ENCODE measurements around the gene CD164L2. TPM values are rescaled to one million over a fixed set of nuclear protein-coding genes. Genes with fewer than 3 reads are reported as not detected.

CD164L2 gene
- total and polyA plus RNA-seq, 7 donors = not detected

DNA sequence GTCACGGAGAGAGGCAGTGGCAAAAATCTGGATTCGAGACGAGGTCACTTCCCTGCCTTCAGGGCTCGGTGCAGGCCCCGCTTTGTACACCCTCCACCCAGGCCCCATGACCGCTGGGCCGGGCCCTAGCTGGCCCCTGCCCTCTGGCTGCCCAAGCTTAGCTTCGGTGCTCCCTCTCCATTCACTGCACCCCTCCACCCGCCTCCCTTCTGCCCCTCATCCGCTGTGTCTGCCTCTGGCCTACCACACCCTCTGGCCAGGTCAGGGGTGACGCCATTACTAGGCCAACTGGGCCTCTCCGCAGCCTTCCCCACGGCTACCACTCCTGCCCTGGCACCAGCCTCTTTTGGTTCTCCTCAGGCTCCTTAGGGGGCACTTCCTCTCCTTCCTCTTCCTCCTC is 528 bp upstream of the CD164L2 start:
- TF ChIP-seq, protein P1, sequence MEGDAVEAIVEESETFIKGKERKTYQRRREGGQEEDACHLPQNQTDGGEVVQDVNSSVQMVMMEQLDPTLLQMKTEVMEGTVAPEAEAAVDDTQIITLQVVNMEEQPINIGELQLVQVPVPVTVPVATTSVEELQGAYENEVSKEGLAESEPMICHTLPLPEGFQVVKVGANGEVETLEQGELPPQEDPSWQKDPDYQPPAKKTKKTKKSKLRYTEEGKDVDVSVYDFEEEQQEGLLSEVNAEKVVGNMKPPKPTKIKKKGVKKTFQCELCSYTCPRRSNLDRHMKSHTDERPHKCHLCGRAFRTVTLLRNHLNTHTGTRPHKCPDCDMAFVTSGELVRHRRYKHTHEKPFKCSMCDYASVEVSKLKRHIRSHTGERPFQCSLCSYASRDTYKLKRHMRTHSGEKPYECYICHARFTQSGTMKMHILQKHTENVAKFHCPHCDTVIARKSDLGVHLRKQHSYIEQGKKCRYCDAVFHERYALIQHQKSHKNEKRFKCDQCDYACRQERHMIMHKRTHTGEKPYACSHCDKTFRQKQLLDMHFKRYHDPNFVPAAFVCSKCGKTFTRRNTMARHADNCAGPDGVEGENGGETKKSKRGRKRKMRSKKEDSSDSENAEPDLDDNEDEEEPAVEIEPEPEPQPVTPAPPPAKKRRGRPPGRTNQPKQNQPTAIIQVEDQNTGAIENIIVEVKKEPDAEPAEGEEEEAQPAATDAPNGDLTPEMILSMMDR (IDR thresholded peaks at IDR 0.05) = no peak
- no peaks in the 10 kb centered on the region for H3K27me3 ChIP-seq (ENCODE audit: insufficient read depth in 3 of 3, low read length in 2 of 3)
- 91 to 92% (median 92%) methylated on average over 13 of the region's 13 CpGs for WGBS, 3 donors
- DNase-seq = no peak
- no peak for ATAC-seq
- H3K36me3 ChIP-seq (ENCODE audit: insufficient read depth in 1 of 2, low read depth in 1 of 2) = no peaks in the 10 kb centered on the region
- intact Hi-C loops (cut with DNase I) = loop anchor here in 1 of 2 donors (10.0 kb wide), 1 partner anchor 279 kb away; no protein-coding TSS in a partner anchor
- no peak overlapping the region for H3K27ac ChIP-seq
- H3K4me3 ChIP-seq = no peak overlapping the region
- no peaks in the 10 kb centered on the region for H3K9me3 ChIP-seq
- peaks cover 8% of the 10 kb centered on the region for H3K4me1 ChIP-seq

DNA sequence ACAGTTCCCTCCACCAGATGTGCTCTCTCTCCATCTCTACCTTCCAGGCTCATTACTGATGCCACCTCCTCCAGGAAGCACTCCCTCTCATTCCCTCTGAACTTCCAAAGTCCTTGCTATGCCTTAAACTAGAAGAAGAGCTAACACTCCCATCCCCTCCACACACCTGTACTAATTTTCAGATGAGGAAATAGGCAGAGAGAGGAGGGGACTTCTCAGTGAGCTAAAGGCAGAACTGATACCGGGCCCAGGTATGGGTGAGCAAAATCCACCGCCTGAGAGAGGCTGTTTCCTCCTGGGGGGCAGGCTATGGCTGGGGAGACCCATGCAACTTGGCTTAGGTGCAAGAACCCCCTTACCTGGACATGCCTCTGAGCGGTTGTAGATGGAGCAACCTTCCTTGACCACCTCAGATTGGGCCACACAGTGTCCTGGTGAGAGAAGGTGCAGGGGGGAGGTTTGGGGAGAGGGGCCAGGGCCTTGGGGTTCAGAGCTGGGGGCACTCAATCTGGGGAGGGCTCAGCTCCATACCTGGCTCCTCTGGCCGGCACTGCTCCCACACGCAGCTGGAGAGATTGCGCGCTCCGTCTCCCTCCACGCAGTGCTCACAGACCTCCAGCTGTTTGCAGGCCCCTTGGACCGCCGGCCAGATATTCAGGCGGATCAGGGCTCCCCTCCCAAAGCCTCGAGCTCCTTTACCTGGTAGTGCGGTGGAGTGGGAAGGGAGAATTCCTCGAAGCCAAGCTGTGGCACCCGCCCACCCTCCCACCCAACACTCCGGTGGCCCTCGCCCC is 967 bp downstream of the CD164L2 start:
- DNase-seq (no peak), ATAC-seq (no peak)
- H3K27me3 ChIP-seq (ENCODE audit: insufficient read depth in 3 of 3, low read length in 2 of 3) = no peaks in the 10 kb centered on the region
- TF ChIP-seq, protein P1 (IDR thresholded peaks at IDR 0.05) = no peak
- H3K9me3 ChIP-seq = no peaks in the 10 kb centered on the region
- intact Hi-C loops (cut with DNase I) = loop anchor here in 1 of 2 donors (10.0 kb wide), 1 partner anchor 277 kb away; no protein-coding TSS in a partner anchor
- H3K4me3 ChIP-seq = no peak overlapping the region
- peaks cover 8% of the 10 kb centered on the region for H3K4me1 ChIP-seq
- WGBS, 3 donors = 74 to 79% (median 77%) methylated on average over 14 to 18 of the region's 18 CpGs
- no peak overlapping the region for H3K27ac ChIP-seq
- H3K36me3 ChIP-seq (ENCODE audit: insufficient read depth in 1 of 2, low read depth in 1 of 2) = no peaks in the 10 kb centered on the region

DNA sequence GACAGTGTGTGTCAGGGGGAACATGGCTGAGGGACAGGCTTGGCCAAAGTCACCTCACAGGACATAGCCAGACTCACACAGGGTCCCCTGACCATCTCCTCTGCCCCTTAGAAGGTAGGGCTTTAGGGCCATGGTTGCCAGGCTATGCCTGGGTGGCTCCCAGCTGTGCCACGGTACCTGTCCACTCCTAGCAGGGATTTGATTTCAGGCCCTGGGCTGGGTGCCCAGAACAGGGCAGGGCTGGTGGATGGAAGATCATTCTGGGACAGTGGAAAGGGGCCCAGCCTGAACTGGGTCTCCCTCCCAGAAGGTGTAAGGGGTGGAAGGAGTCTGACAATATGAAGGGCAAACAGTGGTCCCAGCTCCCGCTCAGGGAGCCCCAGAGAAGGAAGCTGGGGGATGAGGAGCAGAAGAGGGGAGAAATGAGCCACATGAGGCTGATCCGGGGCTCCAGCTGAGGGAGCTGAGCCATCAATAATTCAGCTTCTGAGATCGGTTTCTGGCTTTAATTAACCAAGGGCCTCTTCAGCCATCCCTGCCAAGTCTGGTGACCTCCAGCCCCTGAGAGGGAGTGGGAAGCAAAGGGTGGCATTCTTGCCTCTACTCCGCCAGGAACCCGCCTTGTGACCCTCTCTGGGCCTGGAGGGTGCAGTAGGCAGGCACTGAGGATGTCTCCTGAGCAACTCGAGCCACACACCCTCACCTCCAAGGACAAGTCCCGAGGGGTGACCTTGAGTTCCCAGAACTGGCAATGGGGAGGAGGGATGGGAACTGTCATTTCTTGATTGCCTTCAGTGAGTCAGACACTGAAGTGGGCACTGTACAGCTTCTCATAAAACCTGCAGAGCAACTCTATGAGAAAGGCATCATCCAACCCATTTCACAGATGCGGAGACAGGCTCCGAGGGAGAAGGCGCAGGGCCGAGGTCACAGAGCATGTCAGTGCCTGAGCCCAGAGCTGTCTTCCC is 2.1 kb downstream of the CD164L2 start:
- 73 to 75% (median 73%) methylated on average over 12 of the region's 12 CpGs for WGBS, 3 donors
- H3K27me3 ChIP-seq (ENCODE audit: insufficient read depth in 3 of 3, low read length in 2 of 3) = no peaks in the 10 kb centered on the region
- TF ChIP-seq, protein P1 (IDR thresholded peaks at IDR 0.05) = no peak
- peak in 1 of 2 donors; percentile 73 for DNase-seq
- no peaks in the 10 kb centered on the region for H3K9me3 ChIP-seq
- no peak overlapping the region for H3K27ac ChIP-seq
- intact Hi-C loops (cut with DNase I) = loop anchor here in 1 of 2 donors (10.0 kb wide), 1 partner anchor 276 kb away; no protein-coding TSS in a partner anchor
- ATAC-seq = peak; percentile 48 to 91 (median 85)
- peaks cover 8% of the 10 kb centered on the region for H3K4me1 ChIP-seq
- no peaks in the 10 kb centered on the region for H3K36me3 ChIP-seq (ENCODE audit: insufficient read depth in 1 of 2, low read depth in 1 of 2)
- no peak overlapping the region for H3K4me3 ChIP-seq

DNA sequence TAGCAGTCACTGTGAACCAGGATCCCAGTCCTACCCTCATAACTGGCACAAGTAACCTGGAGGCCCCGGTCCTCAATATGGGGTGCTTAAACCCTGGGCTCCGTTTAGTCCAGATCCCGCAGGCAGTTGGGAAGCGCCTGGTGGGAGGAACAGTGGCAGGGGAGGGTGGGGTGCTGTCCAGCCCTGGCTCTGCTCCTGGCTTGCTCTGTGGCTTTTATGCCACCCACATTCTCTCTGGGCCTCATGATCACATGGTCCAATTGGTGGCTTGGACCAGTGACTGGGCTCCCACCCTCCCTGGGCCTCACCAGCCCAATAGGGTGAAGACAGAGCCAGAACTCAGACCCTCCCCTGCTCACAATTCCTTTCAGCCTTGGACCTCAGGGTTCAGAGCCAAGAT is 2.9 kb downstream of the CD164L2 start:
- TF ChIP-seq, protein P1 (IDR thresholded peaks at IDR 0.05) = no peak
- Histone ChIP-seq H3K9me3 (no peaks in the 10 kb centered on the region), H3K36me3 (ENCODE audit: insufficient read depth in 1 of 2, low read depth in 1 of 2) (no peaks in the 10 kb centered on the region)

More for the DNA sequence above, 2.9 kb downstream of the CD164L2 start:
- 84 to 89% (median 85%) methylated on average over 4 of the region's 4 CpGs for WGBS, 3 donors
- H3K27ac ChIP-seq = no peak overlapping the region
- intact Hi-C loops (cut with DNase I) = loop anchor here in 1 of 2 donors (10.0 kb wide), 1 partner anchor 275 kb away; no protein-coding TSS in a partner anchor
- DNase-seq (no peak), ATAC-seq (peak in 1 of 4 donors; percentile 5)
- H3K4me3 ChIP-seq = no peak overlapping the region
- no peaks in the 10 kb centered on the region for H3K27me3 ChIP-seq (ENCODE audit: insufficient read depth in 3 of 3, low read length in 2 of 3)
- H3K4me1 ChIP-seq = peaks cover 8% of the 10 kb centered on the region

Measured in psoas muscle (tissue), 8 donors.